Measurements from ENCODE around the gene PERM1. TPM values are rescaled to one million over a fixed set of nuclear protein-coding genes. Genes with fewer than 3 reads are reported as not detected.

PERM1 gene
- total RNA-seq, 4 donors from 2014 or later = 0.11 to 0.50 (median 0.30) TPM

GRCh38 chr1:966704-967300, 15.1 kb downstream of the PERM1 start:
- no CpG with 5 or more reads among the region's 60 CpGs for WGBS
- H3K27me3 ChIP-seq = peaks cover 0 to 48% (median 17%) of the 10 kb centered on the region in 4 donors

GRCh38 chr1:966135-966703, 15.7 kb downstream of the PERM1 start, which contains the start of gene PLEKHN1:
TSS of gene PLEKHN1 (plus strand) at chr1:966482. CDS start at chr1:966532, 50 bp downstream.
- WGBS = 0% methylated on average over 2 of the region's 31 CpGs
- Histone ChIP-seq H3K36me3 (peaks cover 0 to 29% (median 21%) of the 10 kb centered on the region in 4 donors), H3K27ac (replicated peaks in 1 of 4) (peak within 1 kb of the TSS; percentile 39 to 66 (median 60)), H3K4me1 (peaks cover 16 to 32% (median 24%) of the 10 kb centered on the region in 4 donors), H3K27me3 (peaks cover 0 to 42% (median 12%) of the 10 kb centered on the region in 4 donors), H3K4me3 (peak within 1 kb of the TSS; percentile 56 to 67 (median 64)), H3K9me3 (no peaks in the 10 kb centered on the region)
- TF ChIP-seq POLR2AphosphoS5 (IDR thresholded peaks at IDR 0.05) (no peak), POLR2A (IDR thresholded peaks at IDR 0.05; ENCODE audit: low read depth) (no peak), EP300 (IDR thresholded peaks at IDR 0.05) (no peak)
- TF ChIP-seq, protein P1, sequence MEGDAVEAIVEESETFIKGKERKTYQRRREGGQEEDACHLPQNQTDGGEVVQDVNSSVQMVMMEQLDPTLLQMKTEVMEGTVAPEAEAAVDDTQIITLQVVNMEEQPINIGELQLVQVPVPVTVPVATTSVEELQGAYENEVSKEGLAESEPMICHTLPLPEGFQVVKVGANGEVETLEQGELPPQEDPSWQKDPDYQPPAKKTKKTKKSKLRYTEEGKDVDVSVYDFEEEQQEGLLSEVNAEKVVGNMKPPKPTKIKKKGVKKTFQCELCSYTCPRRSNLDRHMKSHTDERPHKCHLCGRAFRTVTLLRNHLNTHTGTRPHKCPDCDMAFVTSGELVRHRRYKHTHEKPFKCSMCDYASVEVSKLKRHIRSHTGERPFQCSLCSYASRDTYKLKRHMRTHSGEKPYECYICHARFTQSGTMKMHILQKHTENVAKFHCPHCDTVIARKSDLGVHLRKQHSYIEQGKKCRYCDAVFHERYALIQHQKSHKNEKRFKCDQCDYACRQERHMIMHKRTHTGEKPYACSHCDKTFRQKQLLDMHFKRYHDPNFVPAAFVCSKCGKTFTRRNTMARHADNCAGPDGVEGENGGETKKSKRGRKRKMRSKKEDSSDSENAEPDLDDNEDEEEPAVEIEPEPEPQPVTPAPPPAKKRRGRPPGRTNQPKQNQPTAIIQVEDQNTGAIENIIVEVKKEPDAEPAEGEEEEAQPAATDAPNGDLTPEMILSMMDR (IDR thresholded peaks at IDR 0.05) = no peak
- DNase-seq (ENCODE audit: extremely low spot score) = no peak
- intact Hi-C loops (cut with DNase I) = no loop called here

More at GRCh38 chr1:966704-967300, 15.1 kb downstream of the PERM1 start:
- H3K27ac ChIP-seq (replicated peaks in 1 of 4) = peak overlapping the region; percentile 39 to 66 (median 60)
- peaks cover 0 to 29% (median 21%) of the 10 kb centered on the region in 4 donors for H3K36me3 ChIP-seq
- no peaks in the 10 kb centered on the region for H3K9me3 ChIP-seq
- intact Hi-C loops (cut with DNase I) = no loop called here
- H3K4me3 ChIP-seq = peak overlapping the region; percentile 56 to 67 (median 64)
- DNase-seq (ENCODE audit: extremely low spot score) = no peak
- peaks cover 14 to 26% (median 19%) of the 10 kb centered on the region in 4 donors for H3K4me1 ChIP-seq
- TF ChIP-seq, protein P1 (IDR thresholded peaks at IDR 0.05) = no peak
- TF ChIP-seq POLR2AphosphoS5 (IDR thresholded peaks at IDR 0.05) = peak; percentile 35 to 57
- no peak for TF ChIP-seq EP300 (IDR thresholded peaks at IDR 0.05)

DNA sequence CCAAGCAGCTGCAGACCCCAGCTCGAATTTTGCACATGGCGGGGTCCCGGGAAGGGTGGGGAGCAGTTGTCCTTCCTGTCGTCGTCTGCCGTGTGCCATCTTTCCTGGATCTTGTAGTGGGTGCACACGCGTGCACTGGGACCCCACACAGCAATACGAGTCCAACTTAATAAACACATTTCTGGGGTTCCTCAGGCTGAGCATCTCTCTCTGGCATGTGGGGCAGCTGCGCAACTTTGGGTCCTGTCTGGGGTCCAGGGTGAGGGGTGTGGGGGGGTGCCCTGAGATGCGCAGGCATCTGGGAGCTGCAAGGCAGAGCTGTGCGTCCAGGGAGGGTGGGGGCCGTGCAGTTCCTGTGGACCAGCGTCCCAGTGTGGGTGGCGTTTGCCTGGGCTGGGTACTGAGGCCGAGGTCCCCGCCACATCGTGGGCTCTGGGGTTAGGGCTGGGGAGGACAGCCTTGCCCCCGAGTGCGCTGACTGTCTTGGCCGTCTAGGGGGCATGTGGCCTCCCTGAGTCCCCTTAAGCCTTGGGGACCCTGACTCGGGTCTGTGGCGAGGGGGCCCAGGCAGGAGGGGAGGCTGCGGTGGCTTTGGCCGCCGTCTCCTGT, 16.3 kb downstream of the PERM1 start:
- WGBS = 78% methylated on average over 7 of the region's 26 CpGs
- Histone ChIP-seq H3K36me3 (peaks cover 0 to 29% (median 21%) of the 10 kb centered on the region in 4 donors), H3K9me3 (no peaks in the 10 kb centered on the region), H3K27ac (replicated peaks in 1 of 4) (no peak overlapping the region), H3K4me1 (peaks cover 17 to 37% (median 28%) of the 10 kb centered on the region in 4 donors), H3K4me3 (peak overlapping the region in 2 of 4 donors; percentile 56 to 67), H3K27me3 (peaks cover 0 to 36% (median 6%) of the 10 kb centered on the region in 4 donors)
- DNase-seq (ENCODE audit: extremely low spot score) = no peak
- intact Hi-C loops (cut with DNase I) = no loop called here
- TF ChIP-seq POLR2AphosphoS5 (IDR thresholded peaks at IDR 0.05) (no peak), EP300 (IDR thresholded peaks at IDR 0.05) (no peak), POLR2A (IDR thresholded peaks at IDR 0.05; ENCODE audit: low read depth) (no peak)
- TF ChIP-seq, protein P1 (IDR thresholded peaks at IDR 0.05) = no peak

- intact Hi-C loops (cut with DNase I) = no loop called here
- Histone ChIP-seq H3K4me3 (no peak overlapping the region), H3K27ac (replicated peaks in 1 of 4) (no peak overlapping the region), H3K9me3 (no peaks in the 10 kb centered on the region), H3K27me3 (peaks cover 0 to 29% (median 0%) of the 10 kb centered on the region in 4 donors), H3K36me3 (peaks cover 0 to 29% (median 21%) of the 10 kb centered on the region in 4 donors), H3K4me1 (peaks cover 20 to 42% (median 33%) of the 10 kb centered on the region in 4 donors)
- WGBS = 93% methylated on average over 33 of the region's 51 CpGs
- DNase-seq (ENCODE audit: extremely low spot score) = no peak
- TF ChIP-seq POLR2AphosphoS5 (IDR thresholded peaks at IDR 0.05) (no peak), EP300 (IDR thresholded peaks at IDR 0.05) (no peak), POLR2A (IDR thresholded peaks at IDR 0.05; ENCODE audit: low read depth) (no peak)
These were observed 17.0 kb downstream of the PERM1 start for GRCh38 chr1:964691-965525.

All from esophagus muscularis mucosa (tissue), 4 donors.